ENCODE results near the gene ARID1B. TPM values are rescaled to one million over a fixed set of nuclear protein-coding genes. Genes with fewer than 3 reads are reported as not detected.

Gene ARID1B
- total and polyA plus RNA-seq, 2 experiments from 2014 or later: 32.9 to 67.0 TPM

- Histone ChIP-seq H3K27me3 (no peaks in the 10 kb centered on the region), H3K36me3 (replicated peaks; ENCODE audit: insufficient read depth, low read depth) (no peaks in the 10 kb centered on the region), H3K9me2 (replicated peaks; ENCODE audit: insufficient read depth) (no peaks in the 10 kb centered on the region), H4K20me1 (ENCODE audit: insufficient read depth, poor library complexity, severe bottlenecking) (peaks cover 2% of the 10 kb centered on the region), H3K4me1 (ENCODE audit: insufficient read depth) (no peaks in the 10 kb centered on the region), H3K27ac (no peak overlapping the region), H3K4me3 (no peak overlapping the region), H3K4me2 (no peak overlapping the region), H3K79me2 (peaks cover 13% of the 10 kb centered on the region), H2AFZ (no peak overlapping the region), H3K9me3 (ENCODE audit: low read depth) (no peaks in the 10 kb centered on the region)
- TF ChIP-seq EZH2phosphoT487 (IDR thresholded peaks at IDR 0.05; ENCODE audit: low read depth, severe bottlenecking, unreplicated experiment) (no peak), CTCF (IDR thresholded peaks at IDR 0.05; ENCODE audit: poor library complexity) (no peak), EZH2 (IDR thresholded peaks at IDR 0.05; ENCODE audit: borderline replicate concordance) (no peak)
- WGBS (ENCODE audit: low lambda C conversion rate, missing lambda C conversion rate): 91% methylated on average over 1 of the region's 1 CpG
- no peak for DNase-seq (ENCODE audit: low spot score)
Measured at GRCh38 chr6:157135691-157136090, 358.5 kb downstream of the ARID1B start.

- peaks cover 11% of the 10 kb centered on the region for H3K79me2 ChIP-seq
- H3K4me2 ChIP-seq: no peak overlapping the region
- H3K27me3 ChIP-seq: no peaks in the 10 kb centered on the region
- DNase-seq (ENCODE audit: low spot score): no peak
- no peak overlapping the region for H2AFZ ChIP-seq
- TF ChIP-seq CTCF (IDR thresholded peaks at IDR 0.05; ENCODE audit: poor library complexity) (no peak), EZH2phosphoT487 (IDR thresholded peaks at IDR 0.05; ENCODE audit: low read depth, severe bottlenecking, unreplicated experiment) (no peak), EZH2 (IDR thresholded peaks at IDR 0.05; ENCODE audit: borderline replicate concordance) (no peak)
- no peaks in the 10 kb centered on the region for H3K36me3 ChIP-seq (replicated peaks; ENCODE audit: insufficient read depth, low read depth)
- H3K4me1 ChIP-seq (ENCODE audit: insufficient read depth): no peaks in the 10 kb centered on the region
- no peak overlapping the region for H3K4me3 ChIP-seq
- no peaks in the 10 kb centered on the region for H3K9me3 ChIP-seq (ENCODE audit: low read depth)
- no peaks in the 10 kb centered on the region for H3K9me2 ChIP-seq (replicated peaks; ENCODE audit: insufficient read depth)
- 93% methylated on average over 2 of the region's 2 CpGs for WGBS (ENCODE audit: low lambda C conversion rate, missing lambda C conversion rate)
- H3K27ac ChIP-seq: no peak overlapping the region
- peaks cover 2% of the 10 kb centered on the region for H4K20me1 ChIP-seq (ENCODE audit: insufficient read depth, poor library complexity, severe bottlenecking)
Measured at GRCh38 chr6:157137501-157137900, 360.3 kb downstream of the ARID1B start.

GRCh38 chr6:157139054-157139708 is 362.0 kb downstream of the ARID1B start:
- TF ChIP-seq EZH2 (IDR thresholded peaks at IDR 0.05; ENCODE audit: borderline replicate concordance) (no peak), EZH2phosphoT487 (IDR thresholded peaks at IDR 0.05; ENCODE audit: low read depth, severe bottlenecking, unreplicated experiment) (no peak), CTCF (IDR thresholded peaks at IDR 0.05; ENCODE audit: poor library complexity) (no peak)

More at GRCh38 chr6:157139054-157139708, 362.0 kb downstream of the ARID1B start:
- H2AFZ ChIP-seq: no peak overlapping the region
- H3K79me2 ChIP-seq: peaks cover 11% of the 10 kb centered on the region
- H4K20me1 ChIP-seq (ENCODE audit: insufficient read depth, poor library complexity, severe bottlenecking): peaks cover 4% of the 10 kb centered on the region
- no peak overlapping the region for H3K4me3 ChIP-seq
- WGBS (ENCODE audit: low lambda C conversion rate, missing lambda C conversion rate): 91% methylated on average over 15 of the region's 15 CpGs
- H3K27ac ChIP-seq: no peak overlapping the region
- no peaks in the 10 kb centered on the region for H3K27me3 ChIP-seq
- no peak overlapping the region for H3K4me2 ChIP-seq
- no peaks in the 10 kb centered on the region for H3K4me1 ChIP-seq (ENCODE audit: insufficient read depth)
- H3K9me2 ChIP-seq (replicated peaks; ENCODE audit: insufficient read depth): no peaks in the 10 kb centered on the region
- H3K9me3 ChIP-seq (ENCODE audit: low read depth): no peaks in the 10 kb centered on the region
- no peaks in the 10 kb centered on the region for H3K36me3 ChIP-seq (replicated peaks; ENCODE audit: insufficient read depth, low read depth)
- DNase-seq (ENCODE audit: low spot score): no peak
